B cell (primary cell): ENCODE measurements around the gene RAD51AP2.

ENCODE experiments used
- CTCF ChIP-seq: fragments of 200-600 bp; IDR thresholded peaks from one replicate; pipeline ENCODE4 v1.8.0; 2022; ENCODE audit warnings: antibody characterized with exemption, mild to moderate bottlenecking
- EZH2 ChIP-seq: IDR thresholded peaks from 2 replicates; pipeline ENCODE4 v1.6.1; 2012; ENCODE audit warnings: borderline replicate concordance, low read depth, mild to moderate bottlenecking, moderate library complexity, low read length; ENCODE audit not compliant: insufficient read depth, poor library complexity, severe bottlenecking

- TF ChIP-seq EZH2, result no peak
- TF ChIP-seq CTCF, result no peak
Measured at GRCh38 chr2:17538844-17539554, 20.8 kb upstream of the RAD51AP2 start.
